ENCODE data around the gene RPL32.
A peak's percentile ranks its signal among the peaks of the same experiment; 100 is the strongest.
"Not testable (repeated sequence)": the region's sequence is repeated elsewhere in the genome, so short reads cannot be mapped to it uniquely, and the experiment has no call there.

The RPL32 gene

GRCh38 chr3:12841149-12841969 lies at the start of gene RPL32:
Gene RPL32, minus strand, starts transcription at chr3:12841565. Its CDS starts 1,328 bp downstream, at chr3:12840237.
- Histone ChIP-seq H3K9ac (ENCODE audit: low read length) (peak within 1 kb of the TSS; percentile 94), H3K27me3 (replicated peaks; ENCODE audit: control insufficient read depth, insufficient read depth, low read length) (no peaks in the 10 kb centered on the region), H3K36me3 (ENCODE audit: control insufficient read depth, insufficient read depth, low read length, severe bottlenecking) (peaks cover 35% of the 10 kb centered on the region), H3K4me3 (ENCODE audit: low read length) (peak within 1 kb of the TSS; percentile 89), H3K9me3 (ENCODE audit: control insufficient read depth, low read length) (no peaks in the 10 kb centered on the region), H3K4me1 (ENCODE audit: control insufficient read depth, insufficient read depth, low read length) (peaks cover 34% of the 10 kb centered on the region)
- DNase-seq (ENCODE audit: low read depth) = peak; percentile 99

GRCh38 chr3:12890610-12891390 lies 49.4 kb upstream of the RPL32 start:
- no peak overlapping the region for H3K9ac ChIP-seq (ENCODE audit: low read length)
- no peaks in the 10 kb centered on the region for H3K36me3 ChIP-seq (ENCODE audit: control insufficient read depth, insufficient read depth, low read length, severe bottlenecking)
- DNase-seq (ENCODE audit: low read depth) = no peak
- peaks cover 13% of the 10 kb centered on the region for H3K4me1 ChIP-seq (ENCODE audit: control insufficient read depth, insufficient read depth, low read length)
- H3K4me3 ChIP-seq (ENCODE audit: low read length) = no peak overlapping the region
- H3K27me3 ChIP-seq (replicated peaks; ENCODE audit: control insufficient read depth, insufficient read depth, low read length) = peaks cover 27% of the 10 kb centered on the region
- no peaks in the 10 kb centered on the region for H3K9me3 ChIP-seq (ENCODE audit: control insufficient read depth, low read length)

- no peak overlapping the region for H3K4me3 ChIP-seq (ENCODE audit: low read length)
- H3K9me3 ChIP-seq (ENCODE audit: control insufficient read depth, low read length) = no peaks in the 10 kb centered on the region
- peaks cover 54% of the 10 kb centered on the region for H3K27me3 ChIP-seq (replicated peaks; ENCODE audit: control insufficient read depth, insufficient read depth, low read length)
- DNase-seq (ENCODE audit: low read depth) = no peak
- no peaks in the 10 kb centered on the region for H3K4me1 ChIP-seq (ENCODE audit: control insufficient read depth, insufficient read depth, low read length)
- H3K36me3 ChIP-seq (ENCODE audit: control insufficient read depth, insufficient read depth, low read length, severe bottlenecking) = no peaks in the 10 kb centered on the region
- no peak overlapping the region for H3K9ac ChIP-seq (ENCODE audit: low read length)
Measured at GRCh38 chr3:12886736-12887135, 45.4 kb upstream of the RPL32 start.

- Histone ChIP-seq H3K4me3 (ENCODE audit: low read length) (no peak overlapping the region), H3K9me3 (ENCODE audit: control insufficient read depth, low read length) (no peaks in the 10 kb centered on the region), H3K36me3 (ENCODE audit: control insufficient read depth, insufficient read depth, low read length, severe bottlenecking) (no peaks in the 10 kb centered on the region), H3K9ac (ENCODE audit: low read length) (no peak overlapping the region), H3K27me3 (replicated peaks; ENCODE audit: control insufficient read depth, insufficient read depth, low read length) (peaks cover 54% of the 10 kb centered on the region), H3K4me1 (ENCODE audit: control insufficient read depth, insufficient read depth, low read length) (no peaks in the 10 kb centered on the region)
- DNase-seq (ENCODE audit: low read depth) = no peak
Measured at GRCh38 chr3:12886106-12886679, 44.8 kb upstream of the RPL32 start.

- Histone ChIP-seq H3K9ac (ENCODE audit: low read length) (no peak overlapping the region), H3K27me3 (replicated peaks; ENCODE audit: control insufficient read depth, insufficient read depth, low read length) (peaks cover 54% of the 10 kb centered on the region), H3K4me1 (ENCODE audit: control insufficient read depth, insufficient read depth, low read length) (no peaks in the 10 kb centered on the region), H3K36me3 (ENCODE audit: control insufficient read depth, insufficient read depth, low read length, severe bottlenecking) (no peaks in the 10 kb centered on the region), H3K4me3 (ENCODE audit: low read length) (no peak overlapping the region), H3K9me3 (ENCODE audit: control insufficient read depth, low read length) (no peaks in the 10 kb centered on the region)
- no peak for DNase-seq (ENCODE audit: low read depth)
Measured at GRCh38 chr3:12885583-12885930, 44.2 kb upstream of the RPL32 start.

GRCh38 chr3:12884790-12885582 lies 43.6 kb upstream of the RPL32 start:
- H3K4me3 ChIP-seq (ENCODE audit: low read length) = no peak overlapping the region
- no peak overlapping the region for H3K9ac ChIP-seq (ENCODE audit: low read length)
- no peaks in the 10 kb centered on the region for H3K9me3 ChIP-seq (ENCODE audit: control insufficient read depth, low read length)
- no peaks in the 10 kb centered on the region for H3K36me3 ChIP-seq (ENCODE audit: control insufficient read depth, insufficient read depth, low read length, severe bottlenecking)
- DNase-seq (ENCODE audit: low read depth) = no peak
- H3K27me3 ChIP-seq (replicated peaks; ENCODE audit: control insufficient read depth, insufficient read depth, low read length) = peaks cover 49% of the 10 kb centered on the region
- no peaks in the 10 kb centered on the region for H3K4me1 ChIP-seq (ENCODE audit: control insufficient read depth, insufficient read depth, low read length)

- H3K4me1 ChIP-seq (ENCODE audit: control insufficient read depth, insufficient read depth, low read length) = no peaks in the 10 kb centered on the region
- H3K9ac ChIP-seq (ENCODE audit: low read length) = no peak overlapping the region
- H3K4me3 ChIP-seq (ENCODE audit: low read length) = no peak overlapping the region
- H3K9me3 ChIP-seq (ENCODE audit: control insufficient read depth, low read length) = no peaks in the 10 kb centered on the region
- H3K27me3 ChIP-seq (replicated peaks; ENCODE audit: control insufficient read depth, insufficient read depth, low read length) = peaks cover 47% of the 10 kb centered on the region
- no peaks in the 10 kb centered on the region for H3K36me3 ChIP-seq (ENCODE audit: control insufficient read depth, insufficient read depth, low read length, severe bottlenecking)
- peak; percentile 41 for DNase-seq (ENCODE audit: low read depth)
Measured at GRCh38 chr3:12884186-12884680, 42.9 kb upstream of the RPL32 start.

GRCh38 chr3:12882336-12883310 lies 41.3 kb upstream of the RPL32 start:
- Histone ChIP-seq H3K4me3 (ENCODE audit: low read length) (no peak overlapping the region), H3K36me3 (ENCODE audit: control insufficient read depth, insufficient read depth, low read length, severe bottlenecking) (no peaks in the 10 kb centered on the region), H3K9ac (ENCODE audit: low read length) (no peak overlapping the region), H3K27me3 (replicated peaks; ENCODE audit: control insufficient read depth, insufficient read depth, low read length) (peaks cover 40% of the 10 kb centered on the region), H3K4me1 (ENCODE audit: control insufficient read depth, insufficient read depth, low read length) (no peaks in the 10 kb centered on the region), H3K9me3 (ENCODE audit: control insufficient read depth, low read length) (no peaks in the 10 kb centered on the region)
- no peak for DNase-seq (ENCODE audit: low read depth)

GRCh38 chr3:12881858-12882257 lies 40.5 kb upstream of the RPL32 start:
- not testable (repeated sequence) for H3K36me3 ChIP-seq (ENCODE audit: control insufficient read depth, insufficient read depth, low read length, severe bottlenecking); H3K4me3 ChIP-seq (ENCODE audit: low read length); H3K9me3 ChIP-seq (ENCODE audit: control insufficient read depth, low read length); H3K9ac ChIP-seq (ENCODE audit: low read length); DNase-seq (ENCODE audit: low read depth); H3K4me1 ChIP-seq (ENCODE audit: control insufficient read depth, insufficient read depth, low read length)
- peaks cover 37% of the 10 kb centered on the region for H3K27me3 ChIP-seq (replicated peaks; ENCODE audit: control insufficient read depth, insufficient read depth, low read length)

- H3K27me3 ChIP-seq (replicated peaks; ENCODE audit: control insufficient read depth, insufficient read depth, low read length) = peaks cover 22% of the 10 kb centered on the region
- H3K36me3 ChIP-seq (ENCODE audit: control insufficient read depth, insufficient read depth, low read length, severe bottlenecking) = no peaks in the 10 kb centered on the region
- H3K9me3 ChIP-seq (ENCODE audit: control insufficient read depth, low read length) = no peaks in the 10 kb centered on the region
- H3K4me1 ChIP-seq (ENCODE audit: control insufficient read depth, insufficient read depth, low read length) = no peaks in the 10 kb centered on the region
- no peak overlapping the region for H3K4me3 ChIP-seq (ENCODE audit: low read length)
- H3K9ac ChIP-seq (ENCODE audit: low read length) = no peak overlapping the region
- DNase-seq (ENCODE audit: low read depth) = no peak
Measured at GRCh38 chr3:12879191-12879815, 37.9 kb upstream of the RPL32 start.
